Cerebellar nuclear complex (tissue), 1 donor: ENCODE results near the gene COL21A1.

ENCODE experiments used
- DNase-seq, 2 experiments: peaks; one replicate each; lab custom pipeline; 2025; lab: John Stamatoyannopoulos, UW

Gene COL21A1

DNA sequence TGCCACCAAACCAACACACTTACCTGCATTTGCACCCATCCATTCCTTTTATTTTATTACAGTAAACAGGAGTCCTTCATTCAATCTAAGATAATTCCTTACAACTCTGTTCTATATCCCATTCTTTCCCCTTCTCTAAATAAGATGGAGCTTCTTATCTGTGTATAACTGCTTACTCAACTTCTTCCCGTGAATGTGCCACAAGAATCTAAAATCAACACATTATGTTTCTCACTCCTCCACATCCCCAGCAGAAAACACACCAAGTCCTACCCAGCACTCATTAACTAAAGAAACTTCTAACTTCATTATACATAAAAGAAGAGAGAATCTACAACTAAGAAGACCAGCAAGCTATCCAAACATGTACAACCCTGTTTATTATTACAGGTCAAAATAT, 141.1 kb downstream of the COL21A1 start:
- no peak for DNase-seq

DNA sequence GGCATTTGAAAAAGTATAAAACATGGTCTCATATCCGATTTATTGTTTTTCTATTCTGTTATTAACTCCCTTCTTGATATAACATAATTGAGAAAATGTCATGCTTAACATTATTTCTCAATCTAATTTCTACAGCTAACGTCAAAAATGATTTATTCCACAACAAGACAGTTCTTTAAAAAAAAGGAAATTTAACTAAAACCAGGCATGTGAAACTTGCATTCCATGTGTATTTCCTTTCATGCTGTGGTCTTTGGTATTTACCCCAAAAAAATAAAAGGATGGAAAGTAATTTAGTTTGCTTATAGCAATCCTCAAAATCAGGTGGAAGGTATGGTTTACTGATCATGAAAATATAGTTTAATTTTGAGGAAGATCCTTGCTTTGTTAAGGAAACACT, 142.8 kb downstream of the COL21A1 start:
- no peak for DNase-seq

DNA sequence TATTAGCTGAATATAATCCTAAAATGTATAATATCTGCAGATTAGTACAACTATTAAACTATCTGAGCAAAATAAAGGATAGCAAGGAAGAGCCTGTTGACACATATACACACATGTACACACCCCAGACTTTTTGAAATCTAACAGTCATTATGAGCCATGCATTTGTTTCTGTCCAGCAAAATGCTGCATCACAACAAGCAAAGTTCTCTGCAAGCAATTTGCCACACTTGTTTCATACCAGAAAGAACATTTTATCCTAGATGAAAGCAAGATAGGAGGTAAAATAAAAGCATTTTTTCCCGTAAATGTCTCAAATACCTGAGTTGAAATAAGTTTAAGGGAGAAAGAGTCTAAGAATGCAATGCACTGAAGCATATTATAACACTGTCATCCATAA, 145.2 kb downstream of the COL21A1 start:
- DNase-seq, result no peak

DNA sequence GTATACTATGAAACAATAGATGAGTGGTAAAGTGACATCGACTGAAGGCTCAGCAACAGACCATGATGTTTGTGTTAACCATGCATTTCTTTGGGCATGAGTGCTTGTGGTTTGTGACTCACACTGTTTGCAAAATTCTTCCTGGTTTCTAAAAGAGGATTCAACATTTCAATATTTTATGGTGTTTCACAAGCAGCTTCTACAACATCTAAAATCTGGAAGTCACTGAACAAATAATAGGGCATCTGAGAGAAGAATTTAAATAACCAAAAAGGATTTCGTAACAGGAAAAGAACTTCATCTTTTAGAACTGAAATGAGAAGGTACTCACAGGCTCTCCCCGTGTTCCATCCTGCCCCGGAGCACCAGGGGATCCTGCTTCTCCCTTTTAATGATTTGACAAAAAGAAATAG, 146.2 kb downstream of the COL21A1 start:
- DNase-seq, result no peak

DNA sequence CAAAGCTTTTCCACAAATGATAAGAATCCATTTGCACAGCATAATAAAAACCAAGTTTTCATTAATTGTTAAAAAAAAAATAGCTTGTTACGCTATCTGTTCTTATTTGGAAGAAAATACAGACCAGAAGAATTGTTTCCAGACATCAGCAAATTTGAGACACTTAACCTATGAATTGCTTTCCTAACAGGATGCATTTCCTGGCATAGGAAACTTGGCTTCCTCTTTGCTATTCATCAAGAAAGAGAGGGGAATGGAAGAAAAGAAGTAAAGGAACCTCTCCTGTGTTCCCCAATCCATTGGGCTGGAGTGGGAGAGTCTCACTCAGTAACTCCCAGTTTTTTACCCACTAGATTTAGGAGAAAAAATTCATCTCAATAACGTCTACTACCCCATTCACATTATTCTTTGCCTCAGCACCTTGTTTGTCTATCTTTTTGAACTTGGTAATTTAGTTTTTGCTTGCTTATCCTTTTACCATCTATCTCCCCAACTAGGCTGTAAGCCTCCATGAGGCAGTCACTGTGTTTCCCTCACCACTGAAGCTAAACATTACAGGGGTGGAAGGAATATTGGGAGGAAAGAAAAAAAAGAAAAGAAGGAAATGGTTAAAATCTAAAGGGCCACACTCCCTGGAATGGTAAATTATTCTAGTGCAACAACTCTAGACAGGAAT, 150.3 kb downstream of the COL21A1 start:
- DNase-seq, result no peak

DNA sequence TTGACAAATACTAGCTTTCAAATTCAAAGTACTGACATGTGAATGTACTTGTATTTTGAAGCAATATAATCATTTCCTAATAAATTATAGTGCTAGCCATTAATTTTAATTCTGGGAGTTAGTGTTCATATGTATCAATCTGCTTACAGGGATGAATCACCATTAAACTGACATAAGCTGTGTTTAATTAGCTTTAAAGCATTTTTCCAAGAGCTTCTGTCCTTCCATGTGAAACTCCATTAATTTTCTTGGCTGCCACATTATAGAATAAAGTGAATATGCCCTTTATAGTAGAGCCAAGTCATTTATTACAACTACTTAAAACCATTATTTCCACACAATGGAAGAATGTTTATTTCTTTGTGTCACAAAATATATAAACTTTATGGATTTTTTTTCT, 150.8 kb downstream of the COL21A1 start:
- DNase-seq, result no peak

DNA sequence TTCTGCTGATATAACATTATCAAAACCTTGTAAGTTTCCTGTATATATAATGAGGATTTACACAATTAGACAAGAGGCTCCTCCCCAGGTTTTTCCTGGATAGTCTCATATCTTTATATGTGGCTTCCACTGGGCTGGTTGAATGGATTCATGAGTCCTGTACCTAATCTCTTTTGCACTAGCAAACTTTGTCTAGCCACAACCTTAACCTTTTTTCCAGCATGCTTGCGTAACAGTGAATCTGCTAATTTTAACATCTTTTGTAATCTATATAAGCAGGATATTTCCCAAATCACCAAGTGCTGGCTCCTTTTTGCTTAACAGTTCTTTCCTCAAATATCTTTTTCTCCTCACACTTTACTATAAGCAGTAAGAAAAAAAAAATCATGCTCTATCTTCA, 153.6 kb downstream of the COL21A1 start:
- DNase-seq, result no peak

DNA sequence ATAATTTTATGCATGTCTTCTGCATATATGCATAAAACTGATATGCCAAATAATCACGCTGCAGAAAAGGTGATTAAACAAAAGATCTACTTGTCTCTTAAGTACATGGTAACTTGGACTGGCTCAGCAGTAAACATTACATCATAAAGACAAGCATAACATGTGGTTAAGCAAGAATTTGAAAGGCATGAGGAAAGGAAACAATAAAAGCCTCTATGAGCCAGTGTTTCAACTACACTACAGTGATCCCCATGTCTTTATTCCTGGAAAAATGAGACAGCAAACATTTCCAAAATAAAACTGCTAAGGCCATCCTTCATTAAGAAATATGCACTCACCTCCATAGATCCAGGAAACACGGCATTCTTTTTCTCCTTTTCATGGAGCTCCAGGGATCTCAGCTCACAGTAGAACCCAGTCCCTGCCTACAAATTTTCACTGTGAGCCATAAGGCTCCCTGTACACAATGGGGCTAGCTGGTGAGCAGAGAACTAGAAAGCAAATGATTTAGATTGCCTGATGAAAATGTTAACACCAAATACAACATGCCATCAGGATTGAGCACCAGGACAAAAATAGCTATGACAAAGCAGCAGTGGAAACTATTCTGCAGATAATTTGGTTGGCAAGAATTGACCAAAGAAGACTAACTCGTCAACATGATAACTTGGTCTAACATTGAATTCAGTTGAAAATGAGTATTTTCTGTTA, 156.1 kb downstream of the COL21A1 start:
- DNase-seq, result no peak

DNA sequence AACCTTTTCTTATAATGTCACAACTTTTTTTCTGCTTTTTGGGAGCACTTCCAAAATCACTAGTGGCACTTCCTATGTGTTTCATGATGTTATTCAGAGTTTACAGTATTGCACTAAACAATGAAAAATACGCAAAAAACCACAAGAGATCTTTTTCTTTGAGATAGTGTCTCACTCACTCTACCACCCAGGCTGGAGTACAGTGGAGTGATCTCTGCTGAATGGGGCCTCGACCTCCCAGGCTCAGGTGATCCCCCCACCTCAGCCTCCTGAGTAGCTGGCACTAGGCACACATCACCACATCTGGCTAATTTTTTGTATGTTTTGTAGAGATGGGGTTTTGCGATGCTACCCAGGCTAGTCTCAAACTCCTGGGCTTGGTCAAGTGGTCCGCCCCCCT, 158.7 kb downstream of the COL21A1 start:
- DNase-seq, result no peak

DNA sequence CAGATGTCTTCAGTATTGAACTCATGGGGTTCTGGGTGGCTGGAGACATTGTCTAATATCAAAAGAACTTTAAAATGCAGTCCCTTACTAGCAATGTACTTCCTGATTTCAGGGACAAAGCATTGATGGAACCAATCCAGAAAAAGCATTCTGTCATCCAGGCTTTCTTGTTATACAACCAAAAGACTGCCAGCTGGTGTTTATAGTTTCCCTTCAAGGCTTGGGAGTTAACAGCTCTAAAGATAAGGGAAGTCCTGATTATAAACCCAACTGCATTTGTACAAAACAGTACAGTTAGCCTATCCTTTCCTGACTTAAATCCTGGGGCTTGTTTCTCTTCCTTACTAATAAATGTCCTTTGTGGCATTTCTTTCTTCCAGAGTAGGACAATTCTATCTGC, 160.0 kb downstream of the COL21A1 start:
- no peak for DNase-seq

DNA sequence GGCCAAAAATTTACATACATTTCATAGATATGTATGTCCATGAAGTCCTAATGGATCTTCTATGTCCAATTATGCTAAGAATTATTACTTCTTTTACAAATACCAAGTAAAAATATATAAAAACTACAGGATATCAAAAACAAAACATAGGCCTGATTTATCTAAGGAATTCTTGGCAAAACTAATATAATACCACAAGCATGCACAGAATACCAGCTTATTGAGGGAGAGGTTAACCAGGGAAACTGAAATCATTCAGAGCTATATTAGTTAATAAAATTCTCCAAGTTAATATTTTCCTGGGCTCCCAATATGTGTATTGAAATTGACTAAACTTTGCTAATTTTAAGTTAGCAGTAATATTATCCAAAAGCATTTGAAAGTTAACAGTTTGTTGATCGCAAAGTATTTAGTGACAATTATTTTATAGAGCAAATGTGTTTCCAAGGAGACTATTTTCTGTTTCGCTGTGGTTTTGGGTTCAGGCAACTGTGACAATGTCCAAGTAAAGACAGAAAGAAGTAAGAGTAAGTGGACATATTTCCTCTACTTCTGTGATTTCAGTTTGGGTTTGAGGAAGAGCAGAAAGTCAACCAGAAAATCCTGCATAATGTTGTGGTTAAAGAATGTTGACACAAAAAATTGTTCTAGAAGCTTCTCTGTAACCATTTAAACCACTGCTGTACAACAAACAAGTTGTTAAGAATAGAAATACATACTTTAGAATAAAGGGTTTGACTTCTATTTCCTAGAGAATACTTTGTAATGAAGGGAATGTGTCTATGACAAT, 167.4 kb downstream of the COL21A1 start:
- no peak for DNase-seq

DNA sequence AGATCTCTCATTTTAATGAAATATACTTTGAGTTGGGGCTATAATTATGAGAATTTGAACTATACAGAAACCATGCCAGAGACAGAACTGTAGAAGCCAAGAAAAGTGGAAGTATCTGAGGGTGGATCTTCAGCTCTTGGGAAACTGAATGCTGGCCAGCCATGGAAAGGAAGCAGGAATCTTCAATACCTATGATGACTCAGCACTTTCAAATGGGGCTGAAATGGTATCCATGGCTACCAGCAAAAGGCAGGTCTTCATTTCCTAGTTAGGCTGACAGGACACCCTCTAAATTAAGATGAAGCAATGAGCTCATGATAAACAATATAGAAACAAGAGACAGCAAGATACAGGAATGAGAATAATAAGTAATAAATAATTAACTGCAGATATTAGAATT, 171.3 kb downstream of the COL21A1 start:
- DNase-seq, result no peak

DNA sequence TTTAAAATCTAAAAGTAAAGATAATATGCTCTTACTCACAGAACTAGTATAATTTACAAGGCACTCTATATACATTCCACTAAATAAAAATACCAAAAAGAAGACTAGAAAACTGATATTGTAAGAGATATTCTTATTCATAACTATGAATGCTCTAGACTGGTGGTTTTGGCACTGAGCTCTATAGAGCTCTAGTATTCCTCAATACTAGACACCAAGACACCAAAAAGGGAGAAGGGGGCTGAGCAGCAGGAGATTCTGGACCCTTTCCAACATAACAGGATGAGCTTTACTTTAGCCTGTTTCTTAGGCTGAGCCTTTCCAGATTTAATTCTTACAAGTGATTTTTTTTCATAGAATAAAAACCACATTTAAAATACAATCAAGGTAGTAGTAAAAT, 173.6 kb downstream of the COL21A1 start:
- DNase-seq, result no peak

DNA sequence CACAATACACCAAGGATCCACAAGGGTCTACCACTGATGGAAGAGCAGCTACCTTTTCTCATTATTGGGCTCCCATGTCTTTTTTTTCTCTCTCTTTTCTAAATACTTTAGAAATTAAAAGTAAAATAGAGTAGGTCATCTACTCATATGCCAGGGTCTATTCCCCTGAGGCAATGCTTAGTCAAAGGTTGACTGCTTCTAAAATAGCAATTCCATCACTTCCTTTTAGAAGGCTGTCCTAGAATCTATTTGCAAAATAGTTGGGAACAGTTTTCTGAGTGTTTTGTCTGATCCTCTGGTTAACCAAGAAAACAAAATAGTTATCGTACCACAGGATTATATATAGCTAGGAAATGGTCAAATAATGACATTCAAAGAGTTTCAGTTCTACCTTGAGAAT, 174.1 kb downstream of the COL21A1 start:
- DNase-seq, result no peak

DNA sequence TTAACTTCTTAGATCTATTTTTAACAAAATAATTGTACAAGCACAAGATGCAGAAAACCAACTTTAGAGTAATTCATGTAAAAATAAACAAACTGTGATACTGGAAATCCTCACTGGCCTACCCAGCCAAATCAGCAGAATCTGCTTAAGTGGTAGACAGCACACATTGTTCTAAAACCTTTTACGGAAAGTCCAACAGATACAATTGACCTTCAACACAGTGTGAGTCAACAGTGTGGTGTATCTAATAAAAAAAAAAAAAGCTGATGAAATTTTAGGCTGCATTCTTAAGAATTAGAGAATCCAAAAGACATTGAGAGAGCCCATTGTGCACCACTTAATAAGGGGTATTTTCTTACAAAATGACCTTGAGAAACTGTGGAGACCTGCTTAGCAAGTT, 174.5 kb downstream of the COL21A1 start:
- DNase-seq, result no peak

DNA sequence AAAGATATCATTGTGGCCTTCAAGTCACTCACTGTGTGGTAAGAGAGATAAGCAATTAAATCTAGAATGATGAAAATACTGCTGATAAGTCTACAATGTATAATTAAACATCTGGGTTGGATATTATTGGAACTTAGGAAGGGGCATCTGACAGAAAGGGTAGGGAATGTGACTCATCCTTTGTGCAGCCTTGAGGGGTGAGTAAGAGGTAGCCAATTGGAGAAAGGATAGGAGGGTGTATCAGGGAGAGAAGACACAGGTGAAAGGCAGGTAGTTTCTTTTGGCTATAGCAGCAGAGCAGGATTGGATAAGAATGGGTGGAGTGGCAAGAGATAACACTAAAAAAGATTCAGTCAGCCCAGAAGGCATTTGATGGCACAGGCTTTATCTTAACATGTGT, 182.0 kb downstream of the COL21A1 start:
- DNase-seq, result no peak

DNA sequence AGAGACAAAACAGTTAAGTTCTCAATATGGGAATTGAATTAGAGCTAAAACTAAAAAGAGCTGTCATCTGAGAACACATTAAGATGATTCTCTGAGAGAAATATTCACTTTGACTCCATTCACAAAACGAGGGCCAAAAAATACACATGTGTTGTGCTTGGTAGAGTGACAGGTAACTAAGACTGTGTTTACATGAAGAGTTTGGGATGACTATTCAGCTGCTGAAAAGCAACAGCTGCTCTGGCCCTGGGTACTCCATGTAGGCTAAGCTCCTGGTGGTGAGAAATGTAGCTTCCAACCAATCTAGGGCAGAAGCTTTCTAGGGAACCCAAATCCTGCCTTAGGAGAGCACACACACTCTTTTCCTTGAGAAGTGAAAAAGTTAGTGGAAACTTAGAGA, 184.5 kb downstream of the COL21A1 start:
- DNase-seq, result no peak

DNA sequence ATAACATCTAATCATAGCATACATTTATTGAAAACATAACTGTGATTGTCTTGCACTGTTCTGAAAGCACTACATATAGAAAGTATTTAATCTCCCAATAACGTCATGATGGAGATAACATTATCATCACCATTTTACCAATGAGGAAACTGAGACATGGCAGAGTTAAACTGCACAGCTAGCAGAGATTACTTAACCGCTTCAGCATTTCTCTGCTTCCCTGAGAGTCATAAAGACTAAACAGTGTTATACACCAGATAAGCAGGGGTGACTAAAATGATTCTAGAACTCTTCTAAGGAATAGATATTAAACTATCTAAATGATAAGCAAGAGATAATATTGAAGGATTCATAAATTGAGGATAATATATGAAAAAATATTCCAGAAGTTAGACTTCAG, 188.7 kb downstream of the COL21A1 start:
- DNase-seq, result no peak

DNA sequence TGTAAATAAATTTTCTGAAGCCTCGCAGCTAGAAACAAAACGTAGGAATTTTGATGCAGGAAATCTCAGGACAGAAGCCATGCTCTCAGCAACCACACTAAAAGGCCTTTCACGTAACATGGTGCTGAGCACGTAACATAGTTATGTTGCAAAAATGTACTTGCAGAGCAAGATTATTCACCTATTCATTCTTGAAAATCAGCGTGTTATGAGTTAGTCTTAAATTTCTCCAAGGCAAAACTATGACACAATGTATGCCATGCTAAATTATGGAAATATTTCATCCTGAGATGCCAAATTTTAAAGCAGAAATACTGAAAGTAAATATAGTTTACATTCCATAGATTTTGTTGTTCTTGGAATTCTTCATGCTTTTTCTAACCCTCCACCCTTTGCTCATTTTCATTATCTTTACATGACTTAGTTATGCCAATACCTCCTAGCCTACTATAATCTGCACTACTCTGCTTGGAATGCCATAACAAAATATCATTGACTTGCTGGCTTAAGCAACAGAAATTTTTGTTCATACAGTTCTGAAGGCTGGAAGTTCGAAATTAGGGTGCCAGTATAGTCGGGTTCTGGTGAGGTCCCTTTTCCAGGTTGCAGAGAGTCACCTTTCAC, 192.2 kb downstream of the COL21A1 start:
- DNase-seq, result no peak

DNA sequence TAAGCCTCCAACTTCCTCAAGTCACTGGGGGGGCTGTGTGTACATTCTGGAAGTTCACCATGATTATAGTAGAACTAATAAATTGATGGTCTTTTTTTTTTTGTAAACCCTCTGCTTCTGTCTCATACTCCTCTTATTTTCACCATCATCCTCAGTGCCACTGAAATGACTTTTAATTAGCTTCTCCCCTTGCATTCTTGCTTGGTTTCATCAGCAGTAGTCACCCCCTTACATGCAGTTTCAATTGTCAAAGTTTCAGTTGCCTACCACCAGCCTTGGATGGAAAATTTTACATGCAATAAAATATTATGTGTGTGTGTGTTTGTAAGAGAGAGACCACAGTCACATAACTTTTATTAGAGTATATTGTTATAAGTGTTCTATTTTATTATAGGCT, 196.2 kb downstream of the COL21A1 start:
- no peak for DNase-seq

DNA sequence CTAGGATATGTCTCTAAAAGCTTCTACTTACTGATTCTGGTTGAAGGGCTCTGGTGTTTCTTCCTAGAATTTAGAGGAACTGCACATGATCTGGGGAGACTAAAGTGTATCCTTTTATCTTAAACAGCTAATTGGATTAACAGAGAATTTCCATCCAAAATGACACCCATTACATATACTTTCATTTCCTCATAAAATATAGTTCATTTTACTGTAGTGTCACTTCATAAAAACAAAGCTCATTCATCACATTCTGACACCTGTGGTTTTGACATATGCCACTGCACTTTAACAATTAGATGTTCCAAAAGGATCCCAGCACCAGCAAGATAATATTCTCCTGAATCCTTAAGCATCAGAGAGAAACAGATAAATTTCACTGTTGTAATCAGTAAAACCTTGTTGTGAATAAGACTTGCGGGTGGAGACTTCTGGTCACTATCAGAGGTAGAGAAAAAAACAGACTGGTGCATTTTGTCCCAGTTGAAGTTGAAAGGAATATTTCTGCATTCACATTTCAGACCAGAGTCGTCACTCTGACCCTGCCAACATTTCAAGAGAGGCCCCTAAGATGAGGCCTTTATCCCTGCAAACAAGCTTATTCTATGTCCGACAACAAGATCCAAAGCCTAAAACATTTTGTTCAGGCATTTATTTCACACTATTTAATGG, 196.7 kb downstream of the COL21A1 start:
- no peak for DNase-seq

DNA sequence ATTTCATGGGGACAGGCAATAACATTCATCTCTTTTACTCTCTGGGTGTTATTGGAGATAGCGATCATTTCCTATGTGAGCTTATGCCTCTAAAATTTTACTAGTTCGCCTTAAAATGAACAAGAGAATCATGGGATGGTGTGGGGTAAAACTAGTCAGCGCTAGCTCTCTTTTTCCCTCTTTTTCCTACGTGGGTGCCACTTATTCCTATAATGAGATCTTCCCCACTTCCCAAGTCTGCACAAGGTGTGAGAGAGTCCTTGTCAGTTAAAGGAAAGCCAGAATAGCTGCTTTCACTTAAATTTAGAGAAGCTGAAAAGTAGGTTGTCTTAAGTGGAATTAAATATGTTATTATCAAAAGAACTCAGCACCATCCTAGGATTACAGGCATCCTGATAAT, 198.8 kb downstream of the COL21A1 start:
- DNase-seq, result no peak
